ENCODE data around the gene SLCO4A1. TPM values are rescaled to one million over a fixed set of nuclear protein-coding genes. Genes with fewer than 3 reads are reported as not detected.
"Not testable (repeated sequence)": the region's sequence is repeated elsewhere in the genome, so short reads cannot be mapped to it uniquely, and the experiment has no call there.

Gene SLCO4A1
- total and polyA plus RNA-seq, 8 donors, result 0.58 to 44.3 (median 11.9) TPM

- Histone ChIP-seq H3K27me3 (peaks cover 4 to 59% (median 5%) of the 10 kb centered on the region in 3 donors), H3K36me3 (no peaks in the 10 kb centered on the region), H3K4me1 (peaks cover 0 to 8% (median 0%) of the 10 kb centered on the region in 4 donors), H3K27ac (no peak overlapping the region), H3K4me3 (no peak overlapping the region), H3K9me3 (peaks cover 5 to 10% (median 6%) of the 10 kb centered on the region in 4 donors)
- no peak for TF ChIP-seq POLR2AphosphoS5 (IDR thresholded peaks at IDR 0.05)
- no peak for TF ChIP-seq CTCF (IDR thresholded peaks at IDR 0.05)
- no peak for TF ChIP-seq POLR2A (IDR thresholded peaks at IDR 0.05)
- TF ChIP-seq EP300 (IDR thresholded peaks at IDR 0.05), result no peak
- WGBS, 5 donors, result 93 to 94% (median 93%) methylated on average over 11 of the region's 11 CpGs
- intact Hi-C loops (cut with DNase I; ENCODE audit: low total_unique reads), result no loop called here
- no peak for DNase-seq
Observed at GRCh38 chr20:62679978-62680589, 37.8 kb downstream of the SLCO4A1 start.

GRCh38 chr20:62682912-62683517 lies 40.7 kb downstream of the SLCO4A1 start:
- H3K27me3 ChIP-seq, result peaks cover 4 to 76% (median 14%) of the 10 kb centered on the region in 3 donors
- 86 to 91% (median 89%) methylated on average over 28 to 30 of the region's 30 CpGs for WGBS, 5 donors
- H3K9me3 ChIP-seq, result peaks cover 5 to 10% (median 6%) of the 10 kb centered on the region in 4 donors
- TF ChIP-seq POLR2A (IDR thresholded peaks at IDR 0.05) (no peak), CTCF (IDR thresholded peaks at IDR 0.05) (no peak), EP300 (IDR thresholded peaks at IDR 0.05) (no peak), POLR2AphosphoS5 (IDR thresholded peaks at IDR 0.05) (no peak)
- no peak overlapping the region for H3K4me3 ChIP-seq
- H3K36me3 ChIP-seq, result no peaks in the 10 kb centered on the region
- no peak for DNase-seq
- intact Hi-C loops (cut with DNase I; ENCODE audit: low total_unique reads), result no loop called here
- no peak overlapping the region for H3K27ac ChIP-seq
- H3K4me1 ChIP-seq, result peaks cover 0 to 18% (median 6%) of the 10 kb centered on the region in 4 donors

GRCh38 chr20:62683660-62684322 lies 41.5 kb downstream of the SLCO4A1 start:
- DNase-seq; intact Hi-C loops (cut with DNase I; ENCODE audit: low total_unique reads); H3K4me3 ChIP-seq; H3K36me3 ChIP-seq; H3K27ac ChIP-seq: not testable (repeated sequence)
- Histone ChIP-seq H3K9me3 (peaks cover 5 to 10% (median 6%) of the 10 kb centered on the region in 4 donors), H3K27me3 (peaks cover 4 to 82% (median 14%) of the 10 kb centered on the region in 3 donors), H3K4me1 (peaks cover 0 to 15% (median 6%) of the 10 kb centered on the region in 4 donors)
- WGBS, 5 donors, result 92 to 96% (median 95%) methylated on average over 34 to 41 of the region's 52 CpGs

GRCh38 chr20:62684981-62685380 lies 42.7 kb downstream of the SLCO4A1 start:
- no peak for TF ChIP-seq EP300 (IDR thresholded peaks at IDR 0.05)
- TF ChIP-seq POLR2AphosphoS5 (IDR thresholded peaks at IDR 0.05), result no peak
- no peak for TF ChIP-seq CTCF (IDR thresholded peaks at IDR 0.05)
- WGBS, 5 donors, result 54 to 73% (median 64%) methylated on average over 8 to 12 of the region's 12 CpGs
- no peak overlapping the region for H3K27ac ChIP-seq

More at GRCh38 chr20:62684981-62685380, 42.7 kb downstream of the SLCO4A1 start:
- DNase-seq, result no peak
- intact Hi-C loops (cut with DNase I; ENCODE audit: low total_unique reads), result no loop called here
- peaks cover 2 to 5% (median 4%) of the 10 kb centered on the region in 4 donors for H3K9me3 ChIP-seq
- H3K36me3 ChIP-seq, result no peaks in the 10 kb centered on the region
- peaks cover 0 to 11% (median 5%) of the 10 kb centered on the region in 4 donors for H3K4me1 ChIP-seq
- H3K4me3 ChIP-seq, result no peak overlapping the region
- peaks cover 4 to 85% (median 17%) of the 10 kb centered on the region in 3 donors for H3K27me3 ChIP-seq
